ENCODE data around the gene DCANP1.

DCANP1 gene

DNA sequence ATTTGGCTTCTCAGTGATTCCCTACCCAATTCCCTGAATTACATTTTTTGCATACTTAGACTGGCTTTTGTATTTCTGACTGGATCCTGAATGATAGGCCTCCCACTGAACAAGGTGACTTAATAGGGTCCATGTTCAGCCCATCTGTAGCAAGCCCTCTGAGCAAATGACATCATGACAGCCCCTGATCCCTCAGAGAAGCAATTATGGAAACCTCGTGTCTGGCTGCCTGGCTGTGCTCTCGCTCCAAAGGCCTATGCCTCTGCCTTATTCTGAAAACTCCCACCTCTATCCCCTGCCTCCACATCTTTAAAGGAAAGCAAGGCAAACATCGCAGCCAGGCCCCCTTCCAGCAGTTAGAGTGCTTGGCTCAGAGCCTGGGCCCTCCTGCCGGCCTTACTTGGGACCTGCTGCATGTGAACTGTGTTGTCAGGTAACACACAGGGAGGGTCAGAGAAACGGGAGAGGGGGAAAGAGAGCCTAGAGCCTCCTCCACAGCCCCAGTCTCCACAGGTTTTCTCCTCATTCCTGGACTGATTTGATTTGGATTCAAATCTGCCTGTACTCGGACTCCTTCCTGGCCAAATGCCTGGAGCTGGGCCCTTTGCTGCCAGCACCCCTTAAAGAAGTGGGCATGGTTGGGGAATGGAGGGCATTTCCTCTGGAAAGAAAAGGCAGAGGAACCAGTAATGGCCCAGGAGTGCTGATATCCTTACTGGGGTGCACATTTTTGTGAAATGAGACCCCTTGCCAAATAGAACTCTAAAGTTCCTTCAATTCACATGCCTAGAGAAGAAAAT lies 3.8 kb downstream of the DCANP1 start:
- H3K27ac ChIP-seq, result no peak overlapping the region
- TF ChIP-seq, protein P1, sequence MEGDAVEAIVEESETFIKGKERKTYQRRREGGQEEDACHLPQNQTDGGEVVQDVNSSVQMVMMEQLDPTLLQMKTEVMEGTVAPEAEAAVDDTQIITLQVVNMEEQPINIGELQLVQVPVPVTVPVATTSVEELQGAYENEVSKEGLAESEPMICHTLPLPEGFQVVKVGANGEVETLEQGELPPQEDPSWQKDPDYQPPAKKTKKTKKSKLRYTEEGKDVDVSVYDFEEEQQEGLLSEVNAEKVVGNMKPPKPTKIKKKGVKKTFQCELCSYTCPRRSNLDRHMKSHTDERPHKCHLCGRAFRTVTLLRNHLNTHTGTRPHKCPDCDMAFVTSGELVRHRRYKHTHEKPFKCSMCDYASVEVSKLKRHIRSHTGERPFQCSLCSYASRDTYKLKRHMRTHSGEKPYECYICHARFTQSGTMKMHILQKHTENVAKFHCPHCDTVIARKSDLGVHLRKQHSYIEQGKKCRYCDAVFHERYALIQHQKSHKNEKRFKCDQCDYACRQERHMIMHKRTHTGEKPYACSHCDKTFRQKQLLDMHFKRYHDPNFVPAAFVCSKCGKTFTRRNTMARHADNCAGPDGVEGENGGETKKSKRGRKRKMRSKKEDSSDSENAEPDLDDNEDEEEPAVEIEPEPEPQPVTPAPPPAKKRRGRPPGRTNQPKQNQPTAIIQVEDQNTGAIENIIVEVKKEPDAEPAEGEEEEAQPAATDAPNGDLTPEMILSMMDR (conservative IDR thresholded peaks at IDR 0.05), result no peak
- TF ChIP-seq ZFX (IDR thresholded peaks at IDR 0.05), result no peak

GRCh38 chr5:135442431-135443160 lies 4.6 kb downstream of the DCANP1 start:
- TF ChIP-seq ZFX (IDR thresholded peaks at IDR 0.05), result no peak
- TF ChIP-seq, protein P1 (conservative IDR thresholded peaks at IDR 0.05), result no peak
- H3K27ac ChIP-seq, result no peak overlapping the region

DNA sequence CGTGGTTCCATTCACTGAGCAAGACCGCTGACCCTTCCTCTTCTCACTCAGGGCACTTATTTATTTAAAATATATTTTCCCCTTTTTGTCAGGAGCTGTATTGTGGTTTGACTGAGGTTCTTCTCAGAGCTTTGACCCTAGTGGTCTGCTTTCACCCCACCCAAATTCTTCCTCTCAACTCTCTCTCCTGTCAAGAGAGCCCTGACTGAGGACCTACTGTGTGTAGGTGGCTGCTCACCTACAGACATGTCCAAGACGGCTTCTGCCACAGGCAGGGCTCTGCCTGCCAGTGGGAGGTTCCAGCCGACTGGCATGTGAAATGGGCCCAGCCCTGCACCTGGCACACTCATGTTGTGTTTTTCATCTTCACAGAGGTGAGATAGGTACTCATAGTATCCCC lies 5.2 kb downstream of the DCANP1 start:
- no peak overlapping the region for H3K27ac ChIP-seq
- TF ChIP-seq, protein P1 (conservative IDR thresholded peaks at IDR 0.05), result no peak

GRCh38 chr5:135441350-135441831 lies 5.8 kb downstream of the DCANP1 start:
- TF ChIP-seq, protein P1 (conservative IDR thresholded peaks at IDR 0.05), result no peak
- TF ChIP-seq ZFX (IDR thresholded peaks at IDR 0.05), result no peak
- H3K27ac ChIP-seq, result no peak overlapping the region

- H3K27ac ChIP-seq, result no peak overlapping the region
- TF ChIP-seq, protein P1 (conservative IDR thresholded peaks at IDR 0.05), result no peak
- TF ChIP-seq ZFX (IDR thresholded peaks at IDR 0.05), result no peak
Observed at GRCh38 chr5:135440916-135441315, 6.2 kb downstream of the DCANP1 start.

- H3K27ac ChIP-seq, result no peak overlapping the region
- TF ChIP-seq, protein P1 (conservative IDR thresholded peaks at IDR 0.05), result no peak
- no peak for TF ChIP-seq ZFX (IDR thresholded peaks at IDR 0.05)
Observed at GRCh38 chr5:135439231-135440205, 7.6 kb downstream of the DCANP1 start.

All from C4-2B (cell line).